22Rv1 (cell line): Measurements from ENCODE around the gene ASCL1.
A peak's percentile ranks its signal among the peaks of the same experiment; 100 is the strongest.

ENCODE experiments used
- H3K27ac ChIP-seq: fragments of 450-650 bp; 2 replicates; pipeline ENCODE4 v1.5.1; 2017
- ZFX ChIP-seq: fragments of 450-650 bp; IDR thresholded peaks from 2 replicates; pipeline ENCODE4 v1.6.1; 2017; ENCODE audit warnings: antibody characterized with exemption, borderline replicate concordance
- TF ChIP-seq, protein P1 (sequence below): fragments of 450-650 bp; IDR thresholded peaks from 2 replicates; pipeline ENCODE4 v1.5.1; 2017; ENCODE audit warnings: mild to moderate bottlenecking

The ASCL1 gene

DNA sequence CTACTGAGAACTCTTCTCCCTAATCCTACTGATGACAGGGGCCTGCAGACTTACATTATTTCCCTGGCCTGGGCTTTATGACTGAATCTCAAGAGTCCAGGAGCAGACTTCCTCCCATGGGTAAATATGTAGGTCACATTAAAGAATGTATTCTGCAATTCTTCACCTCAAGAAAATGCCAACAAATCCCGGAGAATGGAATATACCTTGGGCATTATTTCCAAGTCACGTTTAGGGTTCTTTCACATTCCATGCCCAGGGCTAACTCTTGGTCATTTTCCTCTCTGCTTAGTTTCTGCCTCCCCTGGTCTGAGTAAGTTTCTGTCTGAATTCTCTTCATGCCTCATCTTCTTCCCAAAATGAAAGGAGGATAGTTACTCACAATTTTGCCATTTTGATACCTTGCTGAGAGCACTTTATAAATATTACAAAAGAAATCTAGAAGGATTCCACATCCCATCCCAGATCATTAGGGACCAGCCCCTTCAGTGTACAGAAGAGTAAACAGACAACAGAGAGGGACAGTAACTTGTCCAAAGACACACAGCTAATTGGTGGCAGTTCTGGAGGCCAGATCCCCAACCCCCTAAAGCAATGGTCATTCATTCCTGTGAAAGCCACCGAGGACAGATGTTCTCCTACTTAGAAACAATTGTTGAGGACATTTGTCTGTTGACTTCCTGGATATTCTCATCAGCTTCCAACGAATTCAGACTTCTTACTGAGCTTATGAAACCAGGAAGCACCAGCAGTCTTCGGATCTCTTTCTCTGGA is 41.0 kb upstream of the ASCL1 start:
- TF ChIP-seq, protein P1, sequence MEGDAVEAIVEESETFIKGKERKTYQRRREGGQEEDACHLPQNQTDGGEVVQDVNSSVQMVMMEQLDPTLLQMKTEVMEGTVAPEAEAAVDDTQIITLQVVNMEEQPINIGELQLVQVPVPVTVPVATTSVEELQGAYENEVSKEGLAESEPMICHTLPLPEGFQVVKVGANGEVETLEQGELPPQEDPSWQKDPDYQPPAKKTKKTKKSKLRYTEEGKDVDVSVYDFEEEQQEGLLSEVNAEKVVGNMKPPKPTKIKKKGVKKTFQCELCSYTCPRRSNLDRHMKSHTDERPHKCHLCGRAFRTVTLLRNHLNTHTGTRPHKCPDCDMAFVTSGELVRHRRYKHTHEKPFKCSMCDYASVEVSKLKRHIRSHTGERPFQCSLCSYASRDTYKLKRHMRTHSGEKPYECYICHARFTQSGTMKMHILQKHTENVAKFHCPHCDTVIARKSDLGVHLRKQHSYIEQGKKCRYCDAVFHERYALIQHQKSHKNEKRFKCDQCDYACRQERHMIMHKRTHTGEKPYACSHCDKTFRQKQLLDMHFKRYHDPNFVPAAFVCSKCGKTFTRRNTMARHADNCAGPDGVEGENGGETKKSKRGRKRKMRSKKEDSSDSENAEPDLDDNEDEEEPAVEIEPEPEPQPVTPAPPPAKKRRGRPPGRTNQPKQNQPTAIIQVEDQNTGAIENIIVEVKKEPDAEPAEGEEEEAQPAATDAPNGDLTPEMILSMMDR = no peak
- TF ChIP-seq ZFX = no peak
- peak overlapping the region; percentile 50; the same call in 1 of the 2 replicates for H3K27ac ChIP-seq

DNA sequence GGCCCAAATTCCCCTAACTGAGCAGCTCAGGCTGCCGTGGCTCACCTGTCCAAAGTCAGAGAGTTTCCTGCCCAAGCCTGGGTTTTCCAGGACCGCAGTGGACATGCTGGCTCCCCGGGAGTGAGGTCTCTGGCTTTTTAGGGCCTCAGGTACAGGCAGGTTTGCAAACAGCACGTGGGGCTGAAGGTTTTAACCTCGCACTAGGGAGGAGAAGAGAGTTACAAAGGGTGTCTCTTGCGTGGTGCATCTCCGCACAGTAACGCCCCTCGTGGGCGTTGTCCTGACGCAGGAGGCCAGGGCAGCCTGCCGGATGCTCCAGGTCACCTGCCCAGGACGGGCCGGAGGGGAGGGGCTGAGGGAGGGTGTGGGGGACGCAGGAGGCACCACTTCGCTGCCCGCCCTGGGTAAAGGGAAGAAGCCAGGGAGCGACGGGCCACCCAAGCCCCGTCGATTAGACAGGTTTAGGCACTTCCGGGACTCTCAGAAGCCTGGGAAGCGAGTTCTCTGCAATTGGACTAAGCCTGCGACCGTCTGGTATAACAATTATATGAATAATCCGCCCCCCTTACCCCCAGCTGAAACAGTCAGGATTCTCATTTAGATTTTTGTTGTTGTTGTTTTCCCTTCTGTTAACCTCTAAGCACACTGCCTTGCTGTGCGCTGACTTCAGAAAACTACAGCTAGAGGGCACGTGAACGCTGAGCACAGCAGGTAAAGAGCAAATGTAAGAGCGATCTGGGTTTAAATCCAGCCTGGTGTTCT is 40.3 kb upstream of the ASCL1 start, which contains the start of gene PAH:
Gene PAH (minus strand): TSS at position 219 of the 762 bp plus-strand sequence. CDS start 114 bp downstream, at position 105.
- peak within 1 kb of the TSS; percentile 50 for H3K27ac ChIP-seq
- TF ChIP-seq, protein P1 = peak; percentile 68
- TF ChIP-seq ZFX = no peak

DNA sequence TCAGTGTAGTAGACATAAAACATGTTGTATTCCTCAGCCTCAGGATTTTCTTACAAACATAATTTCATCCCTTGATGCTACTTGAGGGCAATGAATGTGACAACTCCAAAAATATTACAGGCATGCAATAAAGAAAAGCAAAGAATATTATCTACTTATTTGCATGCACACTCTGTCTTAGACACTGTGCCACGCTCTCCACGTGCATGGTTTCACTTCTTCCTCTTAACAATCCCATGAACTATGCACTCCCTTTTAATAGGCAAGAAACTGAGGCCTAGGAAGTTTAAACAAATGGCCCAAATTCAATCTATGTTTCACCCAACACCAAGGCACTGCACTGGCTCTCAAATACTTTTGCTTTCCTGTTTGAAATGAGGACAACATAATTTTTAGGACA is 38.6 kb upstream of the ASCL1 start:
- TF ChIP-seq ZFX = no peak
- TF ChIP-seq, protein P1 = no peak

DNA sequence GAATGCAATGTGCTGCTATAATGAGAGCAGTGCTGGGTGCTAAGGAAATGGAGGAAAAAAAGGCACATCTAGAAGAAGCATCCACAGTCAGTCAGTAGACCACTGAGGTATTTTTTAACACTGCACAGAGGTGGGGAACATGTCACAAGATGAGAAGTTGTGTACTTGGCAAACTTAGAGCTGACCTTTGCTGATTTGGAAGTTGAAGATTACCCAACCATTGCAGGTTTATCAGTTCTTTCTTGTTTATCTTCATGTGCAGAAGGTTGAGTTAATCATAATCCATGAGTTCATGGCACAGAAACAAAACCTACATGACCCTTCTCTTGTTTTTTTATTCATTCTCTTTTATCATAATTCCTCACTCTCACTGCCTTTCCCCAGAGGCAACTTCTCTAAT is 37.2 kb upstream of the ASCL1 start:
- no peak for TF ChIP-seq ZFX
- TF ChIP-seq, protein P1 = no peak
- H3K27ac ChIP-seq = no peak overlapping the region

More for the DNA sequence above, 38.6 kb upstream of the ASCL1 start:
- no peak overlapping the region for H3K27ac ChIP-seq

DNA sequence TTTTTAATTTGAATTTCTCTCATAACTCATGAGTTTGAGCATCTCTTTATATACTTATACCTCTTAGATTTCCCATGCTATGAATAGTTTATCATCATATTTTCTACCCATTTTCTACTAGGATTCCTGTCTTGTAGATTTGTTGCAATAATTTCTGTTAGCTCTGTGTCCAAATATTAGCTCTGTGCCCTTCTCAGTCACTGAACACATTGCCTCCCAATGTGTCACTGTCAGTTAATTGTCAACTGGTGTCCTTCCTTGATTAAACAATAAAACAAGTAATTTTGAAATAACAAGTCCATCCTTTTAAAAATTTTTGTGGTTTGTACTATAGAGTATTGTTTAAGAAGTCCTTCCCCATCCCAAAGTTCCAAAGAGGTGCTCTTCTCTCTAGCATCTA is 36.2 kb upstream of the ASCL1 start:
- TF ChIP-seq, protein P1 = no peak
- no peak for TF ChIP-seq ZFX
- no peak overlapping the region for H3K27ac ChIP-seq

DNA sequence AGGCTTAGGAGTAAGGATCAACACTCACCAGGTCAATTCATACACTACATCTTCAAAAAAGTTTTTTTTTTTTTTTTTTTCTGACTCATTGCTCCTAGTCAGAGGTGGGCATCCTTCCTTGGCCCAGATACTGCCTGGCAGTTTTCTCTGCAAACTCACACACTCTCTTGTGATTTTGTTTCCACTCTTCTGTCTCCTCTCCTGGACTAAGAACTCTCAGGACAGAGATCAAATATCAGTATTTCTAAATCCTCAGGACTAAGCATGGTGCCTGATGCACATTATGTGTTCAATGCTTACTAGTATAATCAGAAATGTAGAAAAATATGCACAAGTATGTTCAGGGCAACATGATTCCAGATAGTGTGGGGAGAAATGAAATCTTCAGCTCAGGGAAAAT is 30.3 kb upstream of the ASCL1 start:
- TF ChIP-seq, protein P1 = no peak
- TF ChIP-seq ZFX = no peak
- no peak overlapping the region for H3K27ac ChIP-seq

DNA sequence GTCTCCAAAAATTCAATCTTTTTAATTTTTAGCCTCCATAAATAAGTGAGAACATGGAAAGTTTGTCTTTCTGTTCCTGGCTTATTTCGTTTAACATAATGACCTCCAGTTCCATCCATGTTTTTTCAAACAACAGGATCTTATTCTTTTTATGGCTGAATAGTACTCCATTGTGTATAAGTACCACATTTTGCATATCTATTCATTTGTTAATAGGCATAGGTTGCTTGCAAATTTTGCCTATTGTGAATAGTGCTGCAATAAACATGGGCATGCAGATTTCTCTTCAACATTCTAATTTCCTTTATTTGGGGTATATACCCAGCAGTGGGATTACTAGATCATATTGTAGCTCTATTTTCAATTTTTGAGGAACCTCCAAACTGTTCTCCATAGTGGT is 24.3 kb upstream of the ASCL1 start:
- H3K27ac ChIP-seq = no peak overlapping the region
- no peak for TF ChIP-seq ZFX
- TF ChIP-seq, protein P1 = no peak
